HG03439 (cell line): ENCODE measurements around the gene OR2AT4.
"Not testable (repeated sequence)": the region's sequence is repeated elsewhere in the genome, so short reads cannot be mapped to it uniquely, and the experiment has no call there.

ENCODE experiments used
- ATAC-seq: cut with Tn5 transposase; IDR thresholded peaks from one replicate; pipeline ENCODE4 v1.9.1; 2021; ENCODE audit warnings: mild to moderate bottlenecking, moderate library complexity; ENCODE audit not compliant: unreplicated experiment

The OR2AT4 gene

GRCh38 chr11:75096456-75097172 is at the start of gene OR2AT4:
OR2AT4 (minus strand) TSS chr11:75096876.
- ATAC-seq, result no peak

GRCh38 chr11:75145972-75146519 is 49.4 kb upstream of the OR2AT4 start:
- no peak for ATAC-seq

GRCh38 chr11:75145196-75145971 is 48.7 kb upstream of the OR2AT4 start:
- ATAC-seq, result no peak

- ATAC-seq, result no peak
Measured at GRCh38 chr11:75144716-75145014, 48.0 kb upstream of the OR2AT4 start.

GRCh38 chr11:75143420-75143731 is 46.7 kb upstream of the OR2AT4 start:
- no peak for ATAC-seq

GRCh38 chr11:75142714-75143419 is 46.2 kb upstream of the OR2AT4 start:
- ATAC-seq, result no peak

GRCh38 chr11:75141166-75141565 is 44.5 kb upstream of the OR2AT4 start:
- ATAC-seq, result no peak

- no peak for ATAC-seq
Measured at GRCh38 chr11:75140269-75141138, 43.8 kb upstream of the OR2AT4 start.

- ATAC-seq, result no peak
Measured at GRCh38 chr11:75135651-75136050, 39.0 kb upstream of the OR2AT4 start.

- ATAC-seq, result no peak
Measured at GRCh38 chr11:75135021-75135650, 38.5 kb upstream of the OR2AT4 start.

- ATAC-seq, result no peak
Measured at GRCh38 chr11:75133976-75134375, 37.3 kb upstream of the OR2AT4 start.

- ATAC-seq, result no peak
Measured at GRCh38 chr11:75132080-75132479, 35.4 kb upstream of the OR2AT4 start.

- no peak for ATAC-seq
Measured at GRCh38 chr11:75126564-75126963, 29.9 kb upstream of the OR2AT4 start.

- ATAC-seq, result no peak
Measured at GRCh38 chr11:75118577-75118976, 21.9 kb upstream of the OR2AT4 start.

- ATAC-seq, result no peak
Measured at GRCh38 chr11:75114465-75114864, 17.8 kb upstream of the OR2AT4 start.

- no peak for ATAC-seq
Measured at GRCh38 chr11:75113030-75113429, 16.4 kb upstream of the OR2AT4 start.

GRCh38 chr11:75112200-75112599 is 15.5 kb upstream of the OR2AT4 start:
- no peak for ATAC-seq

GRCh38 chr11:75107187-75107586 is 10.5 kb upstream of the OR2AT4 start:
- no peak for ATAC-seq

- ATAC-seq, result not testable (repeated sequence)
Measured at GRCh38 chr11:75105967-75106681, 9.4 kb upstream of the OR2AT4 start.

GRCh38 chr11:75105462-75105925 is 8.8 kb upstream of the OR2AT4 start:
- no peak for ATAC-seq
